SIG-M5 treated with dmso at 0.1 percent for 504 hours (cell line): ENCODE data around the gene CELA3B.
"Not testable (repeated sequence)": the region's sequence is repeated elsewhere in the genome, so short reads cannot be mapped to it uniquely, and the experiment has no call there.

Experiments used
- DNase-seq: peaks from one replicate; lab custom pipeline; 2025; ENCODE audit not compliant: unreplicated experiment; lab: John Stamatoyannopoulos, UW

The CELA3B gene

GRCh38 chr1:22005261-22006149, 28.7 kb downstream of the CELA3B start:
- DNase-seq: not testable (repeated sequence)

GRCh38 chr1:22006736-22007135, 29.9 kb downstream of the CELA3B start:
- DNase-seq: not testable (repeated sequence)

- not testable (repeated sequence) for DNase-seq
Observed at GRCh38 chr1:22007262-22007661, 30.4 kb downstream of the CELA3B start.

- not testable (repeated sequence) for DNase-seq
Observed at GRCh38 chr1:22009566-22009965, 32.7 kb downstream of the CELA3B start.

- not testable (repeated sequence) for DNase-seq
Observed at GRCh38 chr1:22012752-22013151, 35.9 kb downstream of the CELA3B start.

- DNase-seq: not testable (repeated sequence)
Observed at GRCh38 chr1:22014575-22015206, 37.9 kb downstream of the CELA3B start.

- peak; percentile 89 for DNase-seq
Observed at GRCh38 chr1:22018583-22019559, 42.0 kb downstream of the CELA3B start.

GRCh38 chr1:22021061-22021460, 44.2 kb downstream of the CELA3B start:
- DNase-seq: no peak

- DNase-seq: peak; percentile 90
Observed at GRCh38 chr1:22024485-22025367, 47.9 kb downstream of the CELA3B start.

GRCh38 chr1:22025368-22026155, 48.7 kb downstream of the CELA3B start:
- peak; percentile 90 for DNase-seq

- DNase-seq: no peak
Observed at GRCh38 chr1:22026924-22027289, 50.1 kb downstream of the CELA3B start.

GRCh38 chr1:22030057-22030456, 53.2 kb downstream of the CELA3B start:
- DNase-seq: no peak

GRCh38 chr1:22030473-22030872, 53.7 kb downstream of the CELA3B start:
- no peak for DNase-seq

GRCh38 chr1:22031214-22031962, 54.6 kb downstream of the CELA3B start:
- no peak for DNase-seq

GRCh38 chr1:22034834-22035233, 58.0 kb downstream of the CELA3B start:
- not testable (repeated sequence) for DNase-seq

- no peak for DNase-seq
Observed at GRCh38 chr1:22037520-22037919, 60.7 kb downstream of the CELA3B start.

GRCh38 chr1:22038036-22038435, 61.2 kb downstream of the CELA3B start:
- no peak for DNase-seq
